Measurements from ENCODE around the gene JAM3.

Gene JAM3

DNA sequence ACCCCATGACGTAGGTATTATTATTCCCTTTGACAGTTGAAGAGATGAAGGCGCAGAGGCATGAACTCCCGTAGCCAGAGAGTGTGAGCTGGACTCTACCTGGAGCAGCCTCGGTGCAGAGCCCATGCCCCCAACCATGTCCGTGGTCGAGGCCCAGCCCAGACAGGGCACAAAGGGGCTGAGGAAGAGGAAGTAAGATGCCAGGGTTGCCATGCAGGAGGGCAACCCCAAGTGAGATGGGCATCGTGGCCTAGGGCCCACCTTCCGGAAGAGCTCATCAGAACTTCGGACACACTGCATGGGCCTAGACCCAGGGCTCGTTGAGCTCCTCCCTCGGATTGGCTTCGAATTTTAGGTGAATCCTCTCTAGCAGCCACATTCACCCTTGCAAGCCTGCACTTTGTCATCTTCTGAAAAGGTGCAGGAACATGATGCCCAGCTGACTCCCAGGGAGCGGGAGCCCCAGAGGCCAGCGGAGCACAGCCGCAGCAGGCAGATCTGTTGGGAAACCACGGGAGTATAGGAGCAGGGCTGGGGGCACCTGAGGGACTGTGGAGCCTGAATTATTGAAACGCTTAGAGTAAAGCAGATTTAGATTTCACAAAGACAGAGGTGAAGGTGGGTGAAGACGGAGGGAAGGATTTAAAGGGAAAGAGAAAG, 29.0 kb upstream of the JAM3 start:
- FAIRE-seq, result no peak

- FAIRE-seq, result no peak
Observed at GRCh38 chr11:134040386-134041302, 28.2 kb upstream of the JAM3 start.

DNA sequence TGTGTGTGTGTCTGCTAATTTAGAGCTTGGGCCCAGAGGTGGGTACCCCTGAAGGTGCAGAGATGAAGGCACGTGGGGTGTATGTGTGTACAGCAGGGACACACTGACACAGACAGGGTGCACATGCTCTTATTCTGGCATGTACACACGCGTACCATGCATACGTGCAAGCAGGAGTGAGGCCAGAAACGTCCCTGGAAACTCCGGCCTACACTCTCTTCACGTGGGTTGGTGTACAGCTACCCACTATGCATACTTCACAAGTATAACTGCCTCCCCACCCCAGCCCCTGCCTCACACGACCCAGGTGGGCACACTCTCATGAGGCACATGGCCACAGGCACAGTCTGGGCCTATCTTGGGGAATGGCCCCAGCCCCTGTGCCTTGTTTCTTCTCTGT, 27.5 kb upstream of the JAM3 start:
- FAIRE-seq, result no peak

DNA sequence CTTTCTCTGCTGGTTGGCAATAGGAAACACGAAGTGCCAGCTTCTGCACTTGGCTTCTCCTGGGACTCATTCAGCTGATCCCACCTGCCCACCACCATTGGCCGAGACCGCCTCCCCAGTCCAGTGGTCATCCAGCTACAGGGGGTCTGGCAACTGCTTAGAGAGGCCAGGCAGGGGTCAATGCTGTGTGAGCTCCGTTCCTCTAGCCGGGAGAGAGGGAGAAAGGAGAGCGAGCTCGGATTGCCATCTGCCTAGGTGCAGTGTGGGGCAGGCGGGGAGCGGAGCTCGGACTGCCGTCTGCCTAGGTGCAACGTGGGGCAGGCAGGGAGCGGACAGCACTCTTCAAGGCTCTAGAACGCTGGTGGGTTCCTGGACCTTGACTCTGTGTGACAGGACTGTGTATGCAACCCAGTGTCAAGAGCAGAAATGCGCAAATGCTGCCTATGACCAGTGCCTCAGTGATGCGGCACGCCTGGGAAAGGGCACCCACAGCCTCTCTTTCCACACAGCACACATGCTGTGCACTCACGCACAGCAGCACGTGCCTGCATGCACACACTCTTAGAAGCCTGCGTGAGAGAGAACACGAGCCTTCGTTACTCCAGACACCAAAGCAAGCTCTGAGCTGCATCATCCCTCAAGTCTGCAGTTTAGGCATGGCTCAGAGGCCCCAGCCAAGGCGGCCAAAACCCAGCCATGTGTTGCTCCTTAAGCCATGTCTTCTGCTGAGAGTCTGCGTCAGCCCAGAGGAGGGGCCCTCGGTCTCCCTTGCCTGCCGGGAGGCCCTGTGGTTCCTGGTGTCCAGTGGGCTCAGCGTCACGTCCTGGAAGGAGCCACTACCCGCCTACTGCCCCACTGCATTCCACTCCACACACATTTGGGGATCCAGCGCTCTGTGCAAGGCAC, 26.8 kb upstream of the JAM3 start:
- no peak for FAIRE-seq

DNA sequence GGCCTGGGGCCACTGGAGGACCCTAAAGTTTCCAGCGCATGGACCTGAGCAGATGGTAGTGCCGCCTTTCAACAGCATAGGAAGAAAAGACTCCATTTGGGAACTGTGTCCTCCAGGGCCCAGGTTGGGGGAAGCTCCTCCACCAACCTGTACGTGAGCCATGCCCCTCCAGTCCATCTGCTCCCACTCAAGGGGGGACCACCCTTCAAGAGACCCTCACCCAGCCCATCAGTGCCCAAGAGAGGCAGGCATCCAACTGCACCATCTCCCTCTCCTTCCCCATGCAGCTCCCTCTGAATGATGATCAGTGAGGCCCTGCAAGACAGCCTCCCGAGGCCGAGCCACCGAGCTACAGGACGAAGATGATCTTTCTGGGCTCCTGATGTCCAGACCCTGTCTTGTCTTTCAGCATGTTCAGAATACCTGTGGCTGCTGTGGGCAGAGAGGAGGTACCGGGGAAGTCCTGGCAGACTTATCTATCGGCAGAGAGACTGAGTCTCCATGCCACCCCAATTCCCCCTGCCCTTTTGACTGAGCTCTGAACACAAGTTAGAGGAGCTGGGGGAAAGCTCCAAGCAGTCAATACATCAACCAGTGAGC, 25.0 kb upstream of the JAM3 start:
- FAIRE-seq, result no peak

GRCh38 chr11:134044514-134045284, 24.2 kb upstream of the JAM3 start:
- no peak for FAIRE-seq

GRCh38 chr11:134045799-134046635, 22.9 kb upstream of the JAM3 start:
- no peak for FAIRE-seq

- no peak for FAIRE-seq
Observed at GRCh38 chr11:134046681-134047449, 22.0 kb upstream of the JAM3 start.

GRCh38 chr11:134047586-134047999, 21.3 kb upstream of the JAM3 start:
- FAIRE-seq, result no peak

DNA sequence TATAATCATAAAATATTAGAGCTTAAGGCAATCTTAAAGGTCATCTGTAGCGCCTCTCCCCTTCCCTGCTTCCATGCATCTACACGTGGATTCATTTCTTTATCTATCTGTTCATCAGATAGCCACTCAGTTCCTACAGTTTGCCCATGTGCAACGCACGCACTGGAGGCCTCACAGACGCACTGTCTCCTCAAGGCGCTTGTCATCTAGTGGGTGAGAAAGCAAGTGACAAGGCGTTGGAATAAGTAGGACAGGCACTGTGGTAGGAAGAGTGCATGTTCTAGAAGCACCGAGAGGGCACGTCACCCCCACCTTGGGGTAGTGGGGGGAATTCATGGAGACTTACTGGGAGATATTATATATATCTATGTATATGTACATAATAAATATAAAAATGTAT, 20.8 kb upstream of the JAM3 start:
- FAIRE-seq, result no peak

- FAIRE-seq, result no peak
Observed at GRCh38 chr11:134049303-134049702, 19.6 kb upstream of the JAM3 start.

- no peak for FAIRE-seq
Observed at GRCh38 chr11:134050541-134051383, 18.1 kb upstream of the JAM3 start.

- FAIRE-seq, result no peak
Observed at GRCh38 chr11:134052395-134052987, 16.4 kb upstream of the JAM3 start.

DNA sequence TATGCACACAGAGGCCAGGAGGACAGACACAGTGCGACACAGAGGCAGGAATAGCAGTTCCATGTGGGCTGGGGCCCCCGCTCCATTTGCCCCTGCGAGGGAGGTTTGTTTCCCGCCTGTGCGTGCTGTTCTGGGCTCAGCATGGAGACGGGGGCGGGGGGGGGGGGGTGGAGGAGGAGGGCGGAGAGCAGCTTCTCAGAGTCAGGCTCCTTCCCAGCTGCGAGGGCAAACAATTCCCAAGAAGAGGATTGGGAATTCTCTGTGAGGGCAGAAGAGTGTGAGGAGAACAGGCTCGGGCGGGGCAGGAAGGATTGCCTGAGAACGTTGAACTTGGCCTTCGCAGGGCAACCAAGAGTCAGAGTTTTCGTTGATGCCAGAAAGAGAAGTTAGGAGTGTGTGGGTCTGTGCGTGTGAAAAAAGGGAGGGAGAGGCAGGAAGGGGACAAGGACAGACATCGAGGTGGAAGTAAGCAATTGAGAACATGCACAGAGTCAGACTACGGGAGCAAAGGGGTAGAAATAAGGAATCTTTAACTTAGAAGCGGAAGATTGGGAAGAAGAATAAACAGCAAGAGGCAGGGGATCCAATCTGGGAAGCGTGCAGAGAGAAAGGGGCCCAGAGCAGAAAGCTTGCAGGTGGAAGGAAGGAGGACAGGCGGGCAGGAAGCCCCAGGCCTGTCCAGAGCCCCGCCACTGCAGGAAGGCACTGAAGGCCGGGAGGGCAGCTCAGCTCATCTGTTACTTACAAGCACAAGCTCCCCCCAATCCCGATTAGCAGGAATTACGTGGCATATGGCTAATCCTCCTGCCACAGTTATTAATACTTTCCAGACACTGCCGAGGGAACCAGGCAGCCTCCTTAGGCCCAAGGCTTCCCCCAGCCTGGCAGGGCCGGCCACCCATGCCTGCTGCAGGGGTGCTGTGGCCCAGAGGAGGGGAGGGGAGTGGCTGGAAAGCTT, 15.6 kb upstream of the JAM3 start:
- no peak for FAIRE-seq

DNA sequence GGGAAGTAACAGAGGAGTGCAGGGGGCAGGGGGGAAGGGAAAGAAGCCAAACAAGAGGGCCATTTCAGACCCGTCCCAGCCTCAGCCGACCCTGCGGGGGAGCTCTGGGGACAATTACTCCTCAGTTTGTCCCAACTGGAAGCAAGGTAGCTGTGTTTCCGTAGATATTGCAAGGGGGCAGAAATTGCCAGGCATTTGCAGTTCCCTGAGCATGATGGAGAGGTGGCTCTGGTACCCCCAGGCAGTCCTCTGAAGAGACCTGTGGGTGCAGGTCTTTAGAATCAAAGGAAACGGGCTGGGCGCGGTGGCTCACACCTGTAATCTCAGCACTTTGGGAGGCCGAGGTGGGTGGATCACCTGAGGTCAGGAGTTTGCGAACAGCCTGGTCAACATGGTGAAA, 13.8 kb upstream of the JAM3 start:
- no peak for FAIRE-seq

- FAIRE-seq, result no peak
Observed at GRCh38 chr11:134060316-134060715, 8.6 kb upstream of the JAM3 start.

GRCh38 chr11:134062265-134063123, 6.4 kb upstream of the JAM3 start:
- FAIRE-seq, result no peak
